Measurements from ENCODE around the gene UBALD1. TPM values are rescaled to one million over a fixed set of nuclear protein-coding genes. Genes with fewer than 3 reads are reported as not detected.
A peak's percentile ranks its signal among the peaks of the same experiment; 100 is the strongest.
"Not testable (repeated sequence)": the region's sequence is repeated elsewhere in the genome, so short reads cannot be mapped to it uniquely, and the experiment has no call there.

The UBALD1 gene
- total RNA-seq, 1 donor from 2014 or later = 49.1 TPM

- no peak for DNase-seq (ENCODE audit: low spot score)
Measured at GRCh38 chr16:4599037-4599436, 15.7 kb downstream of the UBALD1 start.

GRCh38 chr16:4597174-4597573 lies 17.5 kb downstream of the UBALD1 start:
- peak; percentile 50 for DNase-seq (ENCODE audit: low spot score)

GRCh38 chr16:4594433-4595410 lies 20.0 kb downstream of the UBALD1 start:
- DNase-seq (ENCODE audit: low spot score) = no peak

GRCh38 chr16:4593086-4593485 lies 21.6 kb downstream of the UBALD1 start:
- no peak for DNase-seq (ENCODE audit: low spot score)

- no peak for DNase-seq (ENCODE audit: low spot score)
Measured at GRCh38 chr16:4591706-4592470, 22.8 kb downstream of the UBALD1 start.

- no peak for DNase-seq (ENCODE audit: low spot score)
Measured at GRCh38 chr16:4591191-4591590, 23.5 kb downstream of the UBALD1 start.

GRCh38 chr16:4588961-4589360 lies 25.7 kb downstream of the UBALD1 start:
- DNase-seq (ENCODE audit: low spot score) = no peak

- DNase-seq (ENCODE audit: low spot score) = no peak
Measured at GRCh38 chr16:4588386-4588785, 26.3 kb downstream of the UBALD1 start.

- DNase-seq (ENCODE audit: low spot score) = no peak
Measured at GRCh38 chr16:4586291-4586690, 28.4 kb downstream of the UBALD1 start.

- DNase-seq (ENCODE audit: low spot score) = no peak
Measured at GRCh38 chr16:4583906-4584305, 30.8 kb downstream of the UBALD1 start.

- no peak for DNase-seq (ENCODE audit: low spot score)
Measured at GRCh38 chr16:4580250-4580649, 34.4 kb downstream of the UBALD1 start.

GRCh38 chr16:4578961-4579530 lies 35.6 kb downstream of the UBALD1 start:
- no peak for DNase-seq (ENCODE audit: low spot score)

- no peak for DNase-seq (ENCODE audit: low spot score)
Measured at GRCh38 chr16:4576008-4576407, 38.7 kb downstream of the UBALD1 start.

- no peak for DNase-seq (ENCODE audit: low spot score)
Measured at GRCh38 chr16:4574919-4575705, 39.6 kb downstream of the UBALD1 start.

GRCh38 chr16:4573926-4574325 lies 40.8 kb downstream of the UBALD1 start:
- not testable (repeated sequence) for DNase-seq (ENCODE audit: low spot score)

GRCh38 chr16:4572715-4573114 lies 42.0 kb downstream of the UBALD1 start:
- no peak for DNase-seq (ENCODE audit: low spot score)

GRCh38 chr16:4570688-4571321 lies 43.9 kb downstream of the UBALD1 start:
- DNase-seq (ENCODE audit: low spot score) = no peak

- DNase-seq (ENCODE audit: low spot score) = no peak
Measured at GRCh38 chr16:4570086-4570485, 44.6 kb downstream of the UBALD1 start.

- DNase-seq (ENCODE audit: low spot score) = no peak
Measured at GRCh38 chr16:4566144-4566543, 48.5 kb downstream of the UBALD1 start.

- no peak for DNase-seq (ENCODE audit: low spot score)
Measured at GRCh38 chr16:4564661-4565267, 49.9 kb downstream of the UBALD1 start.

- DNase-seq (ENCODE audit: low spot score) = no peak
Measured at GRCh38 chr16:4561596-4561995, 53.1 kb downstream of the UBALD1 start.
